ENCODE data around the gene TEKTIP1.

TEKTIP1 gene

DNA sequence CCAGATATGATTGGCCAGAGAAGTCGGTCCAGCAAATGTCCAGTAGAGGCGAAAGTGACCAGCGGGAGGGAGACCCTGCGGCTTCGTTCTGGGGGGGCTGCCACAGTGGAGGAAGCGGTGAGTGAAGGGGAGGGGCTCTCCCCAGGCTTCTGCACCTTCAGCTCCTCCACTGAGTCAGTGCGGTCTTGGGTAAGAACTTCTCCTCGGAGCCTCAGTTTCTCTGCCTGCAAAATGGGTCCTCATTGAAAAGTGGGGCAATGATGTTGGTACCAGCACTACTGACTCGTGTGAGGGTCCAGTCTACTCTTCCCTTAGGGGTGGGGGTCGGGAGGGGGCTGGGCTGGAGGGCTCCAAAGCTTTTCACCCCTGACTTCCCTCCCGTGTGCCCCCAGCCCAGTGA lies 50.5 kb downstream of the TEKTIP1 start:
- no peak for TF ChIP-seq CTCF (IDR thresholded peaks at IDR 0.05; ENCODE audit: insufficient read depth, low read depth, low read length, missing control alignments)
- H3K4me3 ChIP-seq (ENCODE audit: low read depth, low read length), result no peak overlapping the region
- no peak for DNase-seq (ENCODE audit: low read depth)

DNA sequence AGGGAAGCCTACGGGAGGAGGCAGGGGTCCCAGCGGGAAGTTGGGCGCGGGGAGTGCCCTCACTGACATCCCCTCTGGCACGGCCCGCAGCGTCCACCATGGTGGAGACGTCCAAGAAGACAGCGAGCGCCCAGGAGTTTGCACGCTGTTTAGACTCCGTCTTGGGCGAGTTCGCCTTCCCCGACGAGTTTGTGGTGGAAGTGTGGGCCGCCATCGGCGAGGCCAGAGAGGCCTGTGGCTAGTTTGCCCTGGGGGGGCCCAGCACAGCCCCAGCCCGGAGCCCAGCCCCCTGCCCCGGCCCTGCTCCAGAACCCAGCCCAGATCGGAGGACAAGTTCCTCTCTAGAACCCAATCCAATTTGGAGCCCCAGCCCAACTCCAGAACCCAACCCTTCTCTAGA lies 51.0 kb downstream of the TEKTIP1 start:
- no peak for TF ChIP-seq CTCF (IDR thresholded peaks at IDR 0.05; ENCODE audit: insufficient read depth, low read depth, low read length, missing control alignments)
- H3K4me3 ChIP-seq (ENCODE audit: low read depth, low read length), result no peak overlapping the region
- DNase-seq (ENCODE audit: low read depth), result no peak

GRCh38 chr19:3590991-3591659 lies 52.2 kb downstream of the TEKTIP1 start:
- DNase-seq (ENCODE audit: low read depth), result no peak

DNA sequence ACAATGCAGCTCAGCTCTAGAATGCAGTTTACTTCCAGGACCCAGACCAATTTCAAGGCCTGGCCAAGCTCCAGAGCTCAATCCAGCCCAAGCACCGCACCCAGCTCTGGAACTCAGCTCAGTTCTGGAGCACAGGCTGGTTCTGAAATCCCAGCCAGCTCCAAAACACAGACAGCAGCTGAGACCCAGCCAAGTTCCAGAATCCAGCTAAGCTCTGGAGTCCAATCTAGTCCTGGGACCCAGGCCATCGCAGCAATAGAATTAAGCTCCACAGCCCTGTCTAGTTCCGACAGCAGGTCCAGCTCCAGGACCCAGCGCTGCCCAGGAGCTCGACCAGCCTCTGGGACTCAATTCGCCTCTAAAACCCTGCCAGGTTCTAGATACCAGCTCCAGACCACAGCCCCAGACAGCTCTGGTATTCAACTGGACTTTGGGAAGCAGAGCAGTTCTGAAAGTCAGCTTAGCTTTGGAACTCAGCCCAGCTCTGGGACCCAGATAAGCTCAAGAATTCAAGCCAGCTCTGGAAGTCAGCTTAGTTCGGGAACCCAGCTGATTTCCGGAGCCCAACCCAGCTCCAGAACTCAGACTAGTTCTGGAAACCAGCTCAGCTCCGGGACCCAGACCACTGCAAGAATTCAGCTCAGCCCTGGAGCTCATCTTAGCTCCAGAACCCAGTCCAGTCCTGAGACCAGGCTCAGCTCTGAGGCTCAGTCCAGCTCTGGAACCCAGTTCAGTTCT lies 53.1 kb downstream of the TEKTIP1 start:
- no peak overlapping the region for H3K4me3 ChIP-seq (ENCODE audit: low read depth, low read length)
- no peak for DNase-seq (ENCODE audit: low read depth)
- TF ChIP-seq CTCF (IDR thresholded peaks at IDR 0.05; ENCODE audit: insufficient read depth, low read depth, low read length, missing control alignments), result no peak

More at GRCh38 chr19:3590991-3591659, 52.2 kb downstream of the TEKTIP1 start:
- no peak for TF ChIP-seq CTCF (IDR thresholded peaks at IDR 0.05; ENCODE audit: insufficient read depth, low read depth, low read length, missing control alignments)
- H3K4me3 ChIP-seq (ENCODE audit: low read depth, low read length), result no peak overlapping the region

DNA sequence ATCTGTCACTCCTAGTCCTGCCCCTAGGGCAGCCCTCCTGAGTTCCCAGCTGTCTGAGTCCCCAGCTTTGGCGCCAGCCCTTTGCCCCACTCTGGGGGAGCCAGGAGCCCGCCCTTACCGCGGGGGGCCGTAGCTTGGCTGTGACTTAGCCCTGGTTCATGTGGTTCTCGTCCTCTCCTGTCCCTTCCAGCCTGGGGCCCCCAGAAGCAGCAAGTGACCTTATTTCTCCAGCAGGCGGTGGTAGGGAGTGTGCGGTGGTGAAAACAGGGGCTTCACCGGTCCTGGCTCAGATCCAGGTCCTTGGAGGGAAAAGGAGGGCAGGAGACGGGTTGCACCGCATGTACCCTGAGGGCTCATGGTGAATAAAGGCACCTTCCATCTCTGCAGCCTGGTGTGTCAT lies 54.2 kb downstream of the TEKTIP1 start:
- no peak for TF ChIP-seq CTCF (IDR thresholded peaks at IDR 0.05; ENCODE audit: insufficient read depth, low read depth, low read length, missing control alignments)
- no peak for DNase-seq (ENCODE audit: low read depth)
- H3K4me3 ChIP-seq (ENCODE audit: low read depth, low read length), result no peak overlapping the region
